LNCAP (cell line): ENCODE data around the gene SCNN1A.

Experiments
- CTCF ChIP-seq: fragments of 450-650 bp; IDR thresholded peaks from 2 replicates; pipeline ENCODE4 v1.5.1; 2017; ENCODE audit warnings: mild to moderate bottlenecking

Gene SCNN1A

GRCh38 chr12:6341417-6342139 lies 33.8 kb downstream of the SCNN1A start, which contains the start of gene TNFRSF1A:
TSS of gene TNFRSF1A (minus strand) at chr12:6342076. CDS start at chr12:6341814, 262 bp downstream.
- TF ChIP-seq CTCF, result no peak

DNA sequence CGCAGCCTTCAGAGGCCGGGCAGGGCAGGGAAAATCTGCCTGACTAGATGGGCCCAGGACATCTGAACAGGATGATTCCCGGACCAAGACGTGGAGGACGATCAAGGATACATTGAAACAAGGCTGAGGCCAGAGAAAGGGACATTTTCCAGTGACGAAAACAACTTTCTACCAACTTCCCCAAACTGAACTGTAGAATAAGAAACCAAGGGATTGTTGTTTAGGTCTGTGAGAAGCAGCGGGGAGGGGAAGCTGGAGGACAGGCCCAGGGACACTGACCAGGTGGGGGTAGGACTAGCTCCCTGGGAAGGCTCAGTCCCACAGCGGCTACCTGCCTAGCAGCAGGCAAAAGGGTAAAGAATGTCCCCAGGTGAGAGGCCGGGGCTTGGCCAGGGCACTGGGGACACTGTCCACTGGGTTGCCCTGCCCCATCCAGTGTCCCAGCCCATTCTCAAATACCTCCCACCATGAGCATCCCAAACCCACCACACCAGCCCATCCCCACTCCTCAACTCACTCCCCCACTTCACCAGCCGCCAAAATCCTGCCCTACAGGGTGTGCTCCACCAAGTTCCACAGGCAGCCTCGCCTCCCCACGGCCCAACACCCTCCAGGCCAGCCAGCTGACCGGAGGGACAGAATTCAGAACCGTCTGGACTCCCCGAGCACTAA lies 34.5 kb downstream of the SCNN1A start:
- no peak for TF ChIP-seq CTCF

DNA sequence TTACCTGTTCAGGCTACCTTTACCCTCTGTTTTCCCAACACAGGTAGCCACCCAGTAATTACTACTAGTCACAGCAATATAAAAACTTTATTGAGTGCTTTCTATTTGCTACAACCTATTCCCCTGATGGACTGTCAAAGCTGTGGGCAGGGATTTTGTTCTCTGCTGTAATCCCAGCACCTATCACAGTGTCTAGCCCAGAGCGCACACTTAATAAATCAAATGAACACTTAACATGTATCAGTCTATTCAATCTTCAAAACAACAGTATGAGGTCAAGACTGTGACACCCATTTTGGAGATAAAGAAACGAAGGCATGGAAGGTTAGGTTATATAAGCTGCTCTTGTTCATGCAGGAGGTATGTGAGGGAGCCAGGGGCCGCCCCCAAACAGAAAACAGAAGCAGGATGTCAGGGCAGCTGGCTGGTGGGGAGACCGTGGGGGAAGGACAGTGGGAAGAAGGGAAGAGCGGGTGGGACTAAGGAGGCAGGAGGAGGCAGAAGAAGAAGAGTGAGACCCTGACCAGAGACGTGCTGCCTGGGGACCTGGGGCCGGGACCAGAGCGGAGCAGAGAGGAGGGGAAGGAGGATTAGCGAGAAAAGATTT lies 35.2 kb downstream of the SCNN1A start:
- TF ChIP-seq CTCF, result no peak

DNA sequence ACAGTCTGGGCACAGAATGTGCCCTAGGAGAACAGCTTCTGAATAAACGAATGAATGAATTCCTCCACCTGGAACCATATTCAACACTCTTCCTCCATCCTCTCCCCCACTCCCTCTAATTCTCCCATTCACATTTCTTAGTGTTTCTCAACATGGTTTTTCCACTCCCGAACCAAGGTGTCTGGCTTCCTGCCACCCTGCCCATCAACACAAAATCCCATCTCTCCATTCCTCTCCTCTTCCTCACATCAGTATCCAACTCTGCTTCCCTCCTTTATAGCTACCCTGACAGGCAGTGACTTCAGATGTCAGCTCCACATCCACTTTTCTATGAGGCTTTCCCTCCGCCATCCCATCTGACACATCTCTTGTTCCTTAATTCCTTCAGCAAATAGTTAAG lies 36.4 kb downstream of the SCNN1A start:
- TF ChIP-seq CTCF, result no peak

DNA sequence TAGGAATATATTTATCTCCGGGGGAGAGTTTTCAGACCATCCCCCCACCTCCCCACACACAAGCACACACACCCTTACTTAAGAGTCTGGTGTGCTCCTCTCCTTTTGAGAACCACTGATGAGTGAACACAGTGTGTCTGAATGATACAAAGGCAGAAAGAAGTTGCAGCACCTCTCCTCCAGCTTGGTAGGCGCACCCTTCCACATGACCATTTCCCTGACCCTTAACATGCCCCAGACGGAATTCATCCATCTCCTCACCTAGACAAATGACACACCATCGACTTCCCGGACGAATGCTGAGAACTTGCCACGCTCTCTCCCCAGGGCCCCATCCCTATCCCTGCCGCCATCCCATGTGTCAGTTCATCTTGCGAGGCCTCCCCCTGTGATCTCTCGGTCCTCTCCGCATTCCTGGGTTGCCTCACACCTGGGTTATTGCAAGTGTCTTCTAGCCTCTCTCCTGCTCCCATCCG lies 37.4 kb downstream of the SCNN1A start:
- no peak for TF ChIP-seq CTCF

- no peak for TF ChIP-seq CTCF
These were observed 38.2 kb downstream of the SCNN1A start for GRCh38 chr12:6336889-6337853.
